Activated T-cell treated with anti-CD3 and anti-CD28 coated beads, Interleukin-2, amount 50 U/mL, for 4 hours (primary cell): ENCODE measurements around the gene RNLS. TPM values are rescaled to one million over a fixed set of nuclear protein-coding genes. Genes with fewer than 3 reads are reported as not detected.

Experiments
- ATAC-seq, 2 donors: fragments of 200-7000 bp; cut with Tn5 transposase; one replicate each; pipeline ENCODE4 v1.10.0; 2021
- DNase-seq: peaks from one replicate; pipeline ENCODE4 v3.0.0-alpha.2; 2020
- H3K27me3 Mint-ChIP-seq: one replicate; pipeline ENCODE4 v1.8.0; 2021; ENCODE audit warnings: low read depth, mixed read lengths
- H3K36me3 Mint-ChIP-seq: one replicate; pipeline ENCODE4 v1.8.0; 2022; ENCODE audit warnings: mixed read lengths; ENCODE audit not compliant: insufficient read depth
- H3K4me1 Mint-ChIP-seq: one replicate; pipeline ENCODE4 v1.8.0; 2021; ENCODE audit warnings: low read depth, mixed read lengths
- H3K4me3 Mint-ChIP-seq: one replicate; pipeline ENCODE4 v1.8.0; 2021; ENCODE audit warnings: mild to moderate bottlenecking, moderate library complexity, mixed read lengths
- H3K9me3 Mint-ChIP-seq: one replicate; pipeline ENCODE4 v1.8.0; 2021; ENCODE audit warnings: mixed read lengths
- total RNA-seq, 3 donors: library from RNA; stranded (reverse); gene quantifications; one replicate each; pipeline ENCODE4 v1.2.1, GENCODE V29; 2021

The RNLS gene
- total RNA-seq, 3 donors from 2014 or later: 3.4 to 5.5 (median 5.4) TPM

GRCh38 chr10:88404133-88404532 lies 179.0 kb downstream of the RNLS start:
- Mint-ChIP-seq H3K4me3 (no peak overlapping the region), H3K9me3 (peaks cover 9% of the 10 kb centered on the region), H3K4me1 (peaks cover 4% of the 10 kb centered on the region)

DNA sequence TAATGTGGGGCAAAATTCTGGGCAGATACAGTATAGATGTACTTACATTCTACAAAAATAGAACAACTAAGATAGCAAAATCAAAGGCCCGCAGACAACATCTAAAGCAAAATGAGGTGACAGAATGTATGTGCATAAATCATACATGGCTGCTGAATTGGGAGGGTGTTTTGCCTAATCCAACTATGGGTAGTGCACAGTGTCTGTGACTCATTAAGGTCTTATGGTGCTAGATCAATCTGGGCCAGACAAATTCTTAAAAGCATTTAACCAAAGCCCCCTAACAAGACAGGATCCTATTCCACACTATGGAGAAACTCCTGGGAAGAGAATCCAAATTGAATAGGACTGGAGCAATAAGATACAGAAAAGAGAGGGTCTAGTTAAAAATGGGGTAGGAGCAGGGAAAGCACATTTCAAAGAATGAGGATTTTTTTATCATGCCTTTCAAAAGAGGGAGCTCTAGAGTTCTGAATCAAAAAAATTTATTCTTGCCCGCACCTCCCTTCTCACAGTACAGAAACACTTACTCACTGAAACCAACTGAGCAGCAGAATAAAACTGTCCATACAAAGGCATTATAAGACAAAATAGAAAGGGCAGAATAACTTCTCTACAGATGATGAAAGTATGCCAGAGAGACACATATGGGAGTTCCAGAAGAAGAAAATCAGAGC lies 181.3 kb downstream of the RNLS start:
- DNase-seq (no peak), ATAC-seq (peak in 1 of 2 donors; percentile 56)
- Mint-ChIP-seq H3K4me1 (peaks cover 4% of the 10 kb centered on the region), H3K27me3 (no peaks in the 10 kb centered on the region), H3K9me3 (peaks cover 27% of the 10 kb centered on the region), H3K4me3 (no peak overlapping the region), H3K36me3 (no peaks in the 10 kb centered on the region)

More at GRCh38 chr10:88404133-88404532, 179.0 kb downstream of the RNLS start:
- no peaks in the 10 kb centered on the region for H3K36me3 Mint-ChIP-seq
- no peak for ATAC-seq
- H3K27me3 Mint-ChIP-seq: no peaks in the 10 kb centered on the region
- no peak for DNase-seq

DNA sequence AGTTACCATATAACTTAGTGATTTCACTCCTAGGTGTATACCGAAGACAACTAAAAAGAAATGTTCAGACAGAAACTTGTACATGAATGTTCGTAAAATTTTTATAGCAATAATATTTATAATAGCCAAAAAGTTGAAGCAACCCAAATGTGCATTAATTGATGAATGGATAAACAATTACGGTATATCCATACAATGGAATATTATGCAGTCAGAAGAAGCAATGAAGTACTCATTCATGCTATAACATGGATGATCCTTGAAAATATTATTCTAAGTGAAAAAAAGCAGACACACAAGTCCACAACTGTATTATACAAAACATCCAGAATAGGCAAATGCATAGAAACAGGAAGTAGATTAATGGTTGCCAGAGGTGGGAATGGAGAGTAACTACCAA lies 183.9 kb downstream of the RNLS start:
- Mint-ChIP-seq H3K27me3 (no peaks in the 10 kb centered on the region), H3K36me3 (peaks cover 1% of the 10 kb centered on the region), H3K4me1 (peaks cover 4% of the 10 kb centered on the region), H3K9me3 (peaks cover 32% of the 10 kb centered on the region), H3K4me3 (no peak overlapping the region)
- ATAC-seq: no peak
- no peak for DNase-seq

- H3K4me3 Mint-ChIP-seq: no peak overlapping the region
- no peak for ATAC-seq
These were observed 187.4 kb downstream of the RNLS start for GRCh38 chr10:88395677-88396076.

GRCh38 chr10:88392222-88392621 lies 190.9 kb downstream of the RNLS start:
- H3K9me3 Mint-ChIP-seq: peaks cover 18% of the 10 kb centered on the region
- H3K4me1 Mint-ChIP-seq: peaks cover 14% of the 10 kb centered on the region
- peaks cover 1% of the 10 kb centered on the region for H3K36me3 Mint-ChIP-seq
- DNase-seq (no peak), ATAC-seq (peak; percentile 67 to 84)
- H3K4me3 Mint-ChIP-seq: no peak overlapping the region
- no peaks in the 10 kb centered on the region for H3K27me3 Mint-ChIP-seq

More at GRCh38 chr10:88395677-88396076, 187.4 kb downstream of the RNLS start:
- Mint-ChIP-seq H3K4me1 (peaks cover 14% of the 10 kb centered on the region), H3K36me3 (peaks cover 1% of the 10 kb centered on the region), H3K27me3 (no peaks in the 10 kb centered on the region), H3K9me3 (peaks cover 32% of the 10 kb centered on the region)
- DNase-seq: no peak

GRCh38 chr10:88390041-88390440 lies 193.1 kb downstream of the RNLS start:
- Mint-ChIP-seq H3K9me3 (peaks cover under 1% of the 10 kb centered on the region), H3K36me3 (peaks cover 1% of the 10 kb centered on the region), H3K27me3 (no peaks in the 10 kb centered on the region), H3K4me3 (no peak overlapping the region), H3K4me1 (peaks cover 14% of the 10 kb centered on the region)
- DNase-seq (no peak), ATAC-seq (no peak)

DNA sequence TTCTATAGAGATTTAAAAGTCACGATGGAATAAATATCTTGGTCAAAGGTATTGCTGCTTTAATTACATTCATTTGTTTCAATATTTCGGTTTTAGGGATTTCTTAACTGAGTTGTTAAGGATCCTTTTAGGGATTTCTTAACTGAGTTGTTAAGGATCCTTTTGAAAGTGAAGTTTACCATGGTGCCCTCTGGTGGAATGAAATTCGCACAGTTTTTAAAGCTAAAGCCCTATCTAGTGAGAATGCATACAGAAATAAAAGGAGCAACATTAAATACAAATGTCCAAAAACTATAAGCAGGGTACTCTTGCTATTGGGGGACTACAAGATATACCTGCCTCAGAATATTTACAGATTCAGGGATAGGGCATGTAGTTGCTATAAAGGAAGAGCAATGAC lies 193.7 kb downstream of the RNLS start:
- DNase-seq (no peak), ATAC-seq (no peak)
- Mint-ChIP-seq H3K4me1 (peaks cover 14% of the 10 kb centered on the region), H3K4me3 (no peak overlapping the region), H3K36me3 (peaks cover 1% of the 10 kb centered on the region), H3K27me3 (no peaks in the 10 kb centered on the region), H3K9me3 (no peaks in the 10 kb centered on the region)

- Mint-ChIP-seq H3K36me3 (no peaks in the 10 kb centered on the region), H3K4me3 (no peak overlapping the region), H3K9me3 (no peaks in the 10 kb centered on the region), H3K27me3 (no peaks in the 10 kb centered on the region), H3K4me1 (peaks cover 19% of the 10 kb centered on the region)
- ATAC-seq: no peak
- DNase-seq: no peak
These were observed 194.8 kb downstream of the RNLS start for GRCh38 chr10:88388324-88388723.

GRCh38 chr10:88386821-88387773 lies 196.0 kb downstream of the RNLS start:
- Mint-ChIP-seq H3K9me3 (peaks cover 4% of the 10 kb centered on the region), H3K36me3 (peaks cover 1% of the 10 kb centered on the region), H3K4me1 (peaks cover 15% of the 10 kb centered on the region), H3K27me3 (no peaks in the 10 kb centered on the region), H3K4me3 (peak overlapping the region; percentile 6)
- no peak for DNase-seq
- ATAC-seq: peak in 1 of 2 donors; percentile 29

DNA sequence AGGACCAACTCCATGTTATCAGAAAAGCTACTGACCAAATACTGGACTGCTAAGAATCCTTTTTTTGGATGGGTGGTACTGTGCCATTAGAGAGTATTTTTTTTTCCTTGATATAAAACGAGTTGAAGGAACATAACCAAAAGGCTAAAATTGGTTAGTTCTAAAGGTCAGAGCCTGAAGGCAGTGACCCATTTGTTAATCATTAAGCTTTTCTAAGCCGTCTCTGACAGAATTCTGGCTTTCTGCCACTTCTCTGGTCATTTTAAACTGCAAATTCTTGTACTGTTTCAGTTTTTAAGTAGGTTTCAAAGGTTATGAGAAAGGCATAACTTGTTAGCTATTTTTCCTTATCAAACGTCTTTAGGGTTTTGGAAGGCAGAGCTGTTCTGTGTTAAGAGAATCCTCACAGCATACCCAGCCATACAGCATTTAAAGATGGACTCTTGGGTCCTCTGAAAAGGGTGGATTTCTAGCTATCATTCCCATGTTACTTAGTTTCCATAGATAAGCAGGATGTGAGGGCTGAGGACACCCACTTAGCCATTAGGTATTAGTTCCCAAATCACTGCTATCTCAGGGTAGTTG lies 196.8 kb downstream of the RNLS start:
- DNase-seq (no peak), ATAC-seq (no peak)
- peak overlapping the region; percentile 6 for H3K4me3 Mint-ChIP-seq
- no peaks in the 10 kb centered on the region for H3K27me3 Mint-ChIP-seq
- peaks cover 1% of the 10 kb centered on the region for H3K36me3 Mint-ChIP-seq
- peaks cover 4% of the 10 kb centered on the region for H3K9me3 Mint-ChIP-seq
- H3K4me1 Mint-ChIP-seq: peaks cover 9% of the 10 kb centered on the region

DNA sequence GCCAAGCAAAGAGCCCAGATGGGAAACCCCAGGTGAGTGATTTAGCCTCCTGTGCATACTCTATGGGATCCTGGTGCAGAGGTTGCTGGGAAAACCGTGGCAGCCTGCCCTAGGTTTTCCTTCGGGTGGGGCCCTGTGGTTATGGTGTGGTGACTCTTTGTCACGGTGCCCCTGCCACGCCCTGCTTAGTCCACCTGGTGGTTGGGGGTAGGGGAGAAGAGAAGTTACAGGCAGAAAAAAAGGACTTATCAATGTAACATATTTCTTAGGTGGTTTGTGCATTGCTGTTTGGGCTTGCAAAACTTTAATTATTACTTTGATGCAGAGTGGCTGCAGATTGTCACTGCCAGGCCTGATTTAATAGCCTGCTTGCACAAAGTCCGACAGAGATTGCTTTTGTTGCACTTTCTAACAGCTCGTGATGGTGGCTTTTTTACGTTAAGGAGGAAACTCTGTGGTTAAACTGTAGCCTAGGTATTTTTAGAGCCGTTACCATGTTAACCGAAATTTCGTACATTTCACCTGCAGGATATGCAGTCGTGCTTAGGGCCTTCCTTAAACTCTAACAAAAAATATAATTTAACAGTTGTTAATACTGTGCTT lies 197.4 kb downstream of the RNLS start:
- peaks cover 9% of the 10 kb centered on the region for H3K4me1 Mint-ChIP-seq
- DNase-seq (peak; percentile 14), ATAC-seq (peak; percentile 64 to 70)
- H3K36me3 Mint-ChIP-seq: peaks cover 1% of the 10 kb centered on the region
- peak overlapping the region; percentile 69 for H3K4me3 Mint-ChIP-seq
- no peaks in the 10 kb centered on the region for H3K27me3 Mint-ChIP-seq
- H3K9me3 Mint-ChIP-seq: peaks cover 4% of the 10 kb centered on the region

DNA sequence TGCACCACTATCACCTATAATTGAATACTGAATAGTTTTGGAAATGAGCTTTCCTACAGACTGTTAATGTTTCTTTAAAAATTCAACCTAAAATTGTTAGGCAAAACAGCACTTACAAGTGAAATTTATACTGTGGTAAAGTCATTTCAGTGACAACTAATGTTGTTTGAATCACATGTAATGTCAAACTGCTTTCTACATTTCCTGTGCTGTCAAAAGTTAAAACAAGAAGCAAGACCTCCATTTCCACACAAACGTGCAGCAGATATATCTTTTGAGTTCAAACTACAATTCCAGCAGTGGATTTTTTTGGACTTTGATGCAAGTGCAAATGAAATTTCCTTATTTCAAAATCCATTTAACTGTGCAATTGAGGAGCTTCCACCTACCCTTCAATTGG lies 199.8 kb downstream of the RNLS start:
- H3K9me3 Mint-ChIP-seq: peaks cover 4% of the 10 kb centered on the region
- ATAC-seq: no peak
- no peaks in the 10 kb centered on the region for H3K27me3 Mint-ChIP-seq

DNA sequence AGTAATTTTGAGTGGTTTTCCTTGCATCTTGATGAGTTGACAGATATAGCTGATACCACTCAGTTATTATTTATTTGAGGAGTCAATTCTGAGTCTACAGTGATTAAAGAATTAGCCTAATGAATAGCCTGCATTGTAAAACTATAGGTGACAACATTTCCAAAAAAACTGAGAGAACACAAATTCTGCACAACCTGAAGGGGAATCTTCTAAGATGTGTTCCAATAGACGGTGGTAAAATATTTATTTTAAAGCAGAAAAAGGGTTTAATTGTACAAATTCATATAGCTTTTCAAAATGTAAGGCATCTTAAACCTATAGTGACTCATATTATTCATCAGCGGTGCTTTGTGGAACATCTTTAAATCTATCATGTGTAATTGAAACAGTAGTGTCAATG lies 200.4 kb downstream of the RNLS start:
- Mint-ChIP-seq H3K4me3 (no peak overlapping the region), H3K9me3 (peaks cover 4% of the 10 kb centered on the region), H3K27me3 (no peaks in the 10 kb centered on the region), H3K36me3 (peaks cover 1% of the 10 kb centered on the region), H3K4me1 (peaks cover 9% of the 10 kb centered on the region)
- DNase-seq (no peak), ATAC-seq (no peak)

More for the DNA sequence above, 199.8 kb downstream of the RNLS start:
- H3K4me3 Mint-ChIP-seq: no peak overlapping the region
- peaks cover 1% of the 10 kb centered on the region for H3K36me3 Mint-ChIP-seq
- DNase-seq: no peak
- peaks cover 9% of the 10 kb centered on the region for H3K4me1 Mint-ChIP-seq

DNA sequence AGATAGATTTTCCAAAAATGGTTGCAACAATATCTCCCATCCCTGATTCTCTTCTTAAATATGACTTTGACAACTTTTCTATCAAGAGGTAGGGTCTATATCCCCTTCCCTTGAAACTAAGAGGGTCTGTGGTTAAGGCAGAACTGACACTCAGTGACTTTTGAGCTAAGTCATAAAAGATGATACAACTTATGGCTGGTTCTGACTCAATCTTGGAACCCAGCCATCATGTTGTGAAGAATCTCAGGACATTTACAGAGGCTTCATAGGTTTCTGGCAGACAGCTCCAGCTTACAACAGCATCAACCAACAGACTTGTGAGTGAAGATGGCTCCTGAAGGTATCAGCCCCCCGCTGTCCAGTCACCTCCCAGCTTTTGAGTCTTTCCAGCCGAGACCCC lies 203.5 kb downstream of the RNLS start:
- H3K4me3 Mint-ChIP-seq: no peak overlapping the region
- peaks cover 17% of the 10 kb centered on the region for H3K4me1 Mint-ChIP-seq
- H3K9me3 Mint-ChIP-seq: peaks cover 4% of the 10 kb centered on the region
- DNase-seq: no peak
- H3K27me3 Mint-ChIP-seq: no peaks in the 10 kb centered on the region
- peaks cover 1% of the 10 kb centered on the region for H3K36me3 Mint-ChIP-seq
- no peak for ATAC-seq
